HG03175 (cell line): ENCODE results near the gene KCNJ2.

ENCODE experiments used
- ATAC-seq: cut with Tn5 transposase; IDR thresholded peaks from one replicate; pipeline ENCODE4 v1.9.1; 2021; ENCODE audit warnings: mild to moderate bottlenecking, moderate library complexity; ENCODE audit not compliant: unreplicated experiment

Gene KCNJ2

GRCh38 chr17:70201872-70202419 lies 32.6 kb downstream of the KCNJ2 start:
- no peak for ATAC-seq

GRCh38 chr17:70202840-70203239 lies 33.5 kb downstream of the KCNJ2 start:
- no peak for ATAC-seq

DNA sequence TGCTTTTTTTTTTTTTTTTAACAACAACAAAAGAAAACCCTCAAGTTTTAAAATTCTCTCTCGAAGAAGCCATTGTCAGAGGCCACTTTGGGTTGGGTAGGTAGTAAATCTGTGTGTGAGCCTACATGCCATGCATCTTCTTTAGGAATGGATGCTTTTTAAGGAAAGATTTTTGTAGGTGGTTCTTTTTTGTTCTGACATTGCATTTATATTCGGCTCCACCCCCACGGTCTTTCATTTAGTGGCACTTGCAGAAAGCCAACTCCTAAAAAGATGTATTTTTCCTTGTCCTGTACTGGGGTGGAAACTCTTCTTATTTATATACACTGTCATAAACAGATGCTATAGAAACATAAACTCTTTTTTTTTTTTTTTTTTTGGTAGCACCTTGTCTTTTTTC lies 35.1 kb downstream of the KCNJ2 start:
- ATAC-seq: no peak

GRCh38 chr17:70205401-70205800 lies 36.1 kb downstream of the KCNJ2 start:
- no peak for ATAC-seq

DNA sequence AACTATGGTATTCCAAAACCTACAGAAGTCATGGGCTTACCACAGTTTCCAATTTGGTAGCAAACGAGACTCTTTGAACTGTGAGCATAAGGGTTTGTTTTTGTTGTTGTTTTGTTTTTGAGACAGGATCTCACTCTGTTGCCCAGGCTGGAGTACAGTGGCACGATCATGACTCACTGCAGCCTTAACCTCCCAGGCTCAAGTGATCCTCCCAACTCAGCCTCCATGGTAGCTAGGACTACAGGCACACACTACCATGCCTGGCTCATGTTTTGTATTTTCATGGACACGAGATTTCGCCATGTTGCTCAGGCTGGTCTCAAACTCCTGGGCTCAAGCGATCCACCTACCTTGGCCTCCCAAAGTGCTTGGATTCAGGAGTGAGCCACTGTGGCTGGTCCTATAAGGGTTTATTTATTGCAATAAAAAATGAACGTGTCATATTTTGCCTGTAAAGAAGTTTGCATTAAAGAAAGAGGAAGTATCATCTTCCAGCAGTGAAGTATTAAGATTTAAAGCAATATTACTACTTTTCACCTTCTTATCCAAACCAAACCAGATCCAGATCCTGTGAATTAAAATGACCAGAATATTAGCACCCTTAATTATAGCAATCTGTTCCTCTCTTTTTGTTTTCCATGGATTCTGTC lies 37.2 kb downstream of the KCNJ2 start:
- no peak for ATAC-seq

DNA sequence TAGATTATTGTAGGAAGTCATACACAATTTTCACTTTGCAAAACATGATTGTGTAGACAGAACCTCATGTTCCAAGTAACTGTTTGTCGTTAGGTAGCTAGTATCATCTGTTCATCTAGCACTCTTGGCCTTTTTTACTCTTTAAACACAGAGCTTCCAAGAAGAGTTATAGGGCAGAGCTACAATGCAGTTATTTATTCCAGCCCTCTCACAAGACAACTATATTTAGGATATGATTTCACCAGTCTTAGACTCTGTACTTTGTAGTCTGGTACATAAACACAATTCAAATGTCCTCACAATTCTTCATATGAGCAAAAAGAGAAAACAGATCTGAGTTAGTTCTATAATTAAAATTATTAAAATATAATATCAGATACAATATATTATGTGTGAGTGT lies 37.9 kb downstream of the KCNJ2 start:
- ATAC-seq: no peak

DNA sequence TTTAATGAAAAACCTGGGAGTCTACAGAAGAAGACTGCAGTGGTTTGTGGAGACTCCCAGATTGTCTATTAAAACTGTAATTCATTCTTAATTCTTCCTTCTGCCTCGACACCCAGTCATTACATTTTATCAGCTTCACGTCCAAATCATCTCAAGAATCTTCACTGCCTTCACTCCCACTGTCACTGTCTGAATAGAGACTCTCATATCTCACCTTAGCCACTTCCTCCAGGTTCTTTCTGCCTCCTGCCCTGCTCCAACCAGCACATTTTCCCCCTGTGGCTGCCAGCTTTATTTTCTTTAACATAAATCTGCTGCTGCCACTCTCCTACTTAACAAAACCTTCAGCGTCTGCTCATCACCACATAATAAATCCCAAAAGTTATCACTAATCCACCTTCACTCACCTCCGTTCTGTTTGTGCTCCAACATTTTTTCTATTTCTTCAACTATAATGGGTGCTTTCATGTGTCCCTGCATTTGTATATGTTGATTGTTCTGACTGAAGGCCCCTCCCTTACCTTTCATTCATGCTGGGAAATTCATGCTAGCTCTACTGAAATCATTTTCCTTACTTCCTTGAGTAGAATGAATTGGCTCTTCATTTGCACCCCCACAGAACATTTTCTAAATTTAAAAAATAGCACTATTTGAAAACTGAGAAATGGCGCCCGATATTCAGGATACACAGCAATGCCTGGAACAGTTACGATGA lies 38.9 kb downstream of the KCNJ2 start:
- no peak for ATAC-seq

- ATAC-seq: no peak
Observed at GRCh38 chr17:70208825-70209555, 39.7 kb downstream of the KCNJ2 start.

DNA sequence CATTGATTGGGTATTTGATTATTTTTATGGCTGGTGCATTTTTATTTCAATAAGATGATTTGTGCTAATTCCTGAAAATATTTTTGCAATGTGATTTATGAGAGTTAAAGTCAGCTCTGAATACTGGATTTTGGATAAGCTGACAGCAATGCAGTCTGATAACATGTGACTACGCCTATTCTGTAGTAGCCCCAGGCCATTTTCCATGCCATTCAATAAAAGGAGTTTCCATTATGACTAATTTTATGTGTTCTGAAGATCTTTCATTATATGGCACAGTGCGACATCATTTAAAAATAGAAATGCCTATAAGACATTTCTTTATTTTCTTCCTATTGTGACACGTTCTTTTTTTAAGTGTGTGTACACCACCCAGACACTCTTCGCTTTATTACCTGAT lies 46.3 kb downstream of the KCNJ2 start:
- ATAC-seq: no peak

DNA sequence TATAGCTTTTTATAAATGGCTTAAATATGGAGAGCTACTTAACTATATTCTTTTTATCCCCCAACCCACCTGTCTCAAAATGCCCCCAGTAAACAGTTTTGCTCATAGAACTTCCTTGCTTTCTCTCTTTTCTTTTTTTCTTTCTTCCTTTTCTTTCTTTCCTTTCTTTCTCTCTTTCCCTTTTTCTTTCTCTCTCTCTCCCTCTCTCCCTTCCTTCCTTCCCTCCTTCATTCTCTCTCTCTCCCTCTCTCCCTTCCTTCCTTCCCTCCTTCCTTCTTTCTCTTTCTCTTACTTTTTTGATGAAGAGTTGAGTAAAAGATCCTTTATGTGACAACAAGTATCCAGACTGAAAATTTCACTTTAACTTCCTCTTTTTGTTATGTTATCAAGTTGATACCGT lies 48.2 kb downstream of the KCNJ2 start:
- ATAC-seq: no peak

DNA sequence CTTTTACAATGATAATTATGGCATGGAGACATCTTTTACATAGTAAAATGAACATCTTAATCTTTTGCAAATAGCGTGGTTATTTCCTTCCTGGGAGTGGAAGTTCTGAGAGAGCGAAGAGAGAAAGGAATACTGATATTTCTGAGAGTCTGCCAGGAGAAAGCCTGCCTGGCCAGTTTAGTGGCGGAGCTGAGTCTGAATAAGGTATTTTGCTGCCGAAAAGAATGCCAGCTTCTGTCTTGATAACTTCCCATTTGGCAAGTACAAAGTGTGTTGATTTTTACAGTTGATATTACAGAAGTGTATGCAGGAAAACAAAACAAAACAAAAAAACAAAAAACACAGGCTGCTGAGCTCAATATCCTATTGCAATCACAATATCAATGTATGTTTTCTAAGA lies 55.9 kb downstream of the KCNJ2 start:
- no peak for ATAC-seq
